Right renal pelvis (tissue), 4 donors: Measurements from ENCODE around the gene PSMB1. TPM values are rescaled to one million over a fixed set of nuclear protein-coding genes. Genes with fewer than 3 reads are reported as not detected.
"Not testable (repeated sequence)": the region's sequence is repeated elsewhere in the genome, so short reads cannot be mapped to it uniquely, and the experiment has no call there.

Experiments used
- DNase-seq, 4 donors: peaks; one replicate each; pipeline ENCODE4 v3.0.0-alpha.2; 2013; ENCODE audit warnings: low read depth in 4 of 4, low spot score in 3 of 4, missing footprints in 1 of 4
- polyA plus RNA-seq, 4 donors: library from polyadenylated mRNA; unstranded; fragments of 120-200 nt; gene quantifications; one replicate each; pipeline ENCODE4 v1.2.1, GENCODE V29; 2013; ENCODE audit not compliant: insufficient read length in 4 of 4

The PSMB1 gene
- polyA plus RNA-seq, 4 donors = 204 to 216 (median 212) TPM

DNA sequence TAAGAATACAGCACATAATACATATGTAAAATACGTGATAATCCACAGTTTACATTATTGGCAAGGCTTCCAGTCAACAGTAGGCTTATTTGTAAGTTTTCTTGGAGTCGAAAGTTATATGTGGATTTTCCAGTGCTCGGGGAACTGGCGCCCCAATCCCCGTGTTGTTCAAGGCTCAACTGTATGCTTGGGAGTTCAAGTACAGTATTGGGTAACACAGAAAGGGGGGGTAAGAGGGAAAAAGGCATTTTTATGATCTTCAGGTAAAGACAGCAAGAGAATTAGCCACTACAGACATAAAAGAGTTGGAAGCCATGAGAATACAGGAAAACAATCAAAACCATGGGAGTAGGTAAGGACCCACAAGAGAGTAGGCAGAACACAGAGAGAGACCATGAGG, 16.4 kb downstream of the PSMB1 start:
- no peak for DNase-seq

DNA sequence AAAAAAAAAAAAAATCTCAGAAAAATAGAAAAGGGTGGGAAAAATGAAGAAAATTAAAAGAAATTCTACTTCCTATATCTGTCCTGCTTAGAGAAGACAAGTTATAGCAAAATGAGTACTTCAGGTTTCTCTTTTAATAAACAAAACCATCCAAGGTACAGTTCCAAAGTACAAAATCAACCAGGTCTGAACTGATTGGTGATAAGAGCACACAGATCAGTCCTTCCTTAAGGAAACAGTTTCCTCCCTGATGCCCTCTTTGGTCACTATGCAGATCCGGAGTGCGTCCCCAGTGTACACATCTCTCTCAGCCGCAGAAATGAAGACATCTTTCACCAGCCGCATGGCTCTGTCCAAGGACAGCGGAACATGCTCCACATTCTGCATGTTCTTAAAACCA, 18.1 kb downstream of the PSMB1 start:
- DNase-seq = no peak

DNA sequence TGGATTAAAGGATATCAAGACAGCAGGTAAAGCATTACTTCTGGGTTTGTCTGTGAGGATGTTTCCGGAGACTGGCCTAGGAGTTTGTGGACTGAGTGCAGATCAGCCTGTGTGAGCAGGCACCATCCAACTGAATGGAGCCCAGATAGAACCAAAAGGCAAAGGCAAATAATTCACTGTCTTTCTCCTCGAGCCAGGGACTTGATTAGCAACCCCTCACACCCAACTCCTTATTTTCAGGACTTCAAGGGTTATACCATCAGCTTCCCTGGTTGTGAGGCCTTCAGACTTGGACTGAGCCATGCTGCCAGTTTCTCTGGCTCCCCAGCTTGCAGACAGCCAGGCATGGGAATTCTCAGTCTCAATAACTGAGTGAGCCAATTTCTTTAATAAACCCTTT, 19.3 kb downstream of the PSMB1 start:
- DNase-seq = no peak

GRCh38 chr6:170532867-170533488, 20.1 kb downstream of the PSMB1 start:
- no peak for DNase-seq

DNA sequence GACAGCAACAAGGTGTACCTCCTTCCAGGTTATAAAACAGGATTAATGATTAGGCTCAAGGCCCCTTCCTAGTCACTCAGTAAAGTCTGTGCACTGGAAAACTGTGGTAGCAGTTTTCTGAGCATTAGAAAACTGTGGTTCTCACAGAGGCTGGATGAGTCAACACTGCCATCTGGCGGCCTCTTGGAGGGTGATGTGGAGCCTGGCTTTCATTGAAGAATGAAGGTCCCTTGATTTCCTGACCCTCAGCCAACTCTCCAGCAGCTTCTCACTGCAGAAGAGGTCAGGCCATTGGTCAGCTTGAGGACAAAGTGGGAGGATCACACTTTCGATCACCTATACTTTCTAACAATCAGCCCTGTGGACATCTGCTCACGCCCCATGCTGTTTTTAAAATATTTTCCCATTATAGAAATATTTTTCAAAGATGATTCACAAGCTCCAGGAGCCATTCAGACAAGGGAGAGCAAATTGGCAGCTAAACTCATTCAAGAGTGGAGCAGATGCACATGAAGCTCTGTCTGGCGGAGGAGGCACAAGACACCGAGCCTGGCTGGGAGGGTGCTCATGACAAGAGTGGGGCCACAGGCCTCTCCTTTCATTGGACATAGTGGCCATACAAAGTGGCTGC, 23.2 kb downstream of the PSMB1 start:
- peak; percentile 58 to 75 (median 68) for DNase-seq

GRCh38 chr6:170527995-170528394, 25.1 kb downstream of the PSMB1 start:
- not testable (repeated sequence) for DNase-seq

GRCh38 chr6:170525795-170526194, 27.3 kb downstream of the PSMB1 start:
- DNase-seq = no peak

DNA sequence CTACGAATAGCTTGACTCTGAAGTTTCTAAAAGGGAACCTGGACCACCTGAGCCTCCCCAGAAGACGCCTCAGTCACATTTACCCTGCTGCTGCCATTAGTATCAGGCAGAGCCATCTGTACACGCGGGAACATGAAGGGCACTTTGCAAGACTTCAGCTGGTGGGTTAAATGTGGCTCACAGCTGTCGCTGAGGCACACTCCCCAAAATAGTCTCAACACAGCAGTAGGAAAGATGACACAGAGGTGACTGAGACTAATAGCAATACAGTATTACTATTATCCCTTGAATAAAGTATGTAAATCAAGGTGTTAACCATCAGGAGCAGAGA, 29.0 kb downstream of the PSMB1 start:
- DNase-seq = no peak

- DNase-seq = no peak
These were observed 29.6 kb downstream of the PSMB1 start for GRCh38 chr6:170523256-170524171.

GRCh38 chr6:170522565-170523183, 30.4 kb downstream of the PSMB1 start:
- no peak for DNase-seq

DNA sequence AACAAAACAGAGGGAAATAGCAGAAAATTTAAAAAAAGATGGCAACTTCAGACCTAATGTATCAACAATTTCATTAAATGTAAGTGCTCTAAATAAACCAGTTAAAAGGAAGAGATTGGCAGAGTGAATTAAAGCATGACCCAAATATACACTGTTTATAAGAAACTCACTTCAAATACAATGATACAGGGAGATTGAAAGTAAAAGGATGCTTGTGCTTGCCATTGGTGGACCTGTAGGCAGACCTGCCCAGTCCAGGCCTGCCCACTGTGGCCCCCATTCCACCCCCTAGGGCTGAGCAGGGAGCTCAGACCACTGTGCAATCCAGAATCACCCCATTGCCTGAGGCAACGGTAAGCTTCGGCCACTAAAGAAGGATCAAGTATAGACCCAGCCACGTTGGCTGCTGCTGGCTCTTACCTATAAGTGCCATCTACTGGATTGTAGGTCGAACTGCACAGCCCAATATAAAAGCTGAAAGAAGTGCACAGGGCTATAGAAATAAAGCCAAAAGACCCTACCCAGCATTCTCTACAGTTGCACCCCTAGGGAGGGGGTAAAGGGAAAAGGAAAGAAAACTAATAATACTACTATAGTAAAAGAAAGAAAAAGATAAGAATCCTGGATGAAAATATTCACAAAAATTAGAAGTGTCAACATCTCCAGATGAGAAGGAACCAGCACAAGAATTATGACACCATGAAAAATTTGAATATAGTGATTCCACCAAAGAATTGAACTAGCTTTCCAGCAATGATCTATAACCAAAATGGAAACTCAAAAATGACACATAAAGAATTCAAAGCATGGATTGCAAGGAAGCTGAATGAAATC, 36.1 kb downstream of the PSMB1 start:
- no peak for DNase-seq

DNA sequence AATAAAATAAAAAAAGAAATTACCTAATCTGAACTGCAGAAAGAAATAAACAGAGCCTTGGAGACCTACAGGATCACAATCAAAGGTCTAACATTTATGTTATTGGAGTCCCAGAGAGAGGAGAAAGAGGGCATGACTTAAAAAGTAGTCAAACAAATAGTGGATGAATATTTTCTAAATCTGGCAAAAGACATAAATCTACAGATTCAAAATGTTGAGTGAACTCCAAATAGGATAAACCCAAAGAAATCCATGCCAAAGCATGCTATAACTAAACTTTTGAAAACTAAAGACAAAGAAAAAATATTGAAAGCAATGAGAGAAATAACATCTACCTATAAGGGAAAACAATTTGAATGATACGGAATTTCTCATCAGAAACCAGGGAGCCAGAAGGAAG, 38.2 kb downstream of the PSMB1 start:
- DNase-seq = no peak

- no peak for DNase-seq
These were observed 40.9 kb downstream of the PSMB1 start for GRCh38 chr6:170512249-170512648.

DNA sequence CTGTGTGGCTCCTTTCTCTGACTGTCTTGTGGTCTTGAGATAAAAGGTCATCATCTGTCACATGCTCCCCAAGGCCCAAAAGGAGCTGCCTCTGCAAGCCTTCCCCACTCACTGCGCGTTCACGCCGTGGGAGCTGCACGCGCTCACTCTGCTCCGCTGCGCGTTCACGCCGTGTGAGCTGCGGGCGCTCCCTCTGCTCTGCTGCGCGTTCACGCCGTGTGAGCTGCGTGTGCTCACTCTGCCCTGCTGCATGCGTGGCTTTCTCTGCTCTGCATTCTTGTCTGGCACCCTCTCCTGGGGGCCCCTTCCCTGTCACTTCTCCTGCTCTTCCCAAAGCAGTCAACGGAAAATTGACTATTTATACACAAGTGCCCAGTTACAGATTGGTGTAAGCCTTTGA, 42.5 kb downstream of the PSMB1 start:
- DNase-seq = no peak

GRCh38 chr6:170509723-170510018, 43.4 kb downstream of the PSMB1 start:
- no peak for DNase-seq

- DNase-seq = not testable (repeated sequence)
These were observed 44.0 kb downstream of the PSMB1 start for GRCh38 chr6:170508892-170509722.

- DNase-seq = not testable (repeated sequence)
These were observed 44.8 kb downstream of the PSMB1 start for GRCh38 chr6:170508275-170508674.

DNA sequence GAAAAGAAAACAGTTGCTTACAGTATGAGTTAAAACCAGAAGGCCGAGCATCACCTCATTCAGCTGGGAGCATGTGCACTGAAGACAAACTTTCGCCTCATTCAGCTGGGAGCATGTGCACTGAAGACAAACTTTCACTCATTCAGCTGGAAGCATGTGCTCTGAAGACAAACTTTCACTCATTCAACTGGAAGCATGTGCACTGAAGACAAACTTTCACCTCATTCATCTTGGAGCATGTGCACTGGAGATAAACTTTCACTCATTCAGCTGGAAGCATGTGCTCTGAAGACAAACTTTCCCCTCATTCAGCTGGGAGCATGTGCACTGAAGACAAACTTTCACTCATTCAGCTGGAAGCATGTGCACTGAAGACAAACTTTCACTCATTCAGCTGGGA, 45.4 kb downstream of the PSMB1 start:
- DNase-seq = not testable (repeated sequence)

DNA sequence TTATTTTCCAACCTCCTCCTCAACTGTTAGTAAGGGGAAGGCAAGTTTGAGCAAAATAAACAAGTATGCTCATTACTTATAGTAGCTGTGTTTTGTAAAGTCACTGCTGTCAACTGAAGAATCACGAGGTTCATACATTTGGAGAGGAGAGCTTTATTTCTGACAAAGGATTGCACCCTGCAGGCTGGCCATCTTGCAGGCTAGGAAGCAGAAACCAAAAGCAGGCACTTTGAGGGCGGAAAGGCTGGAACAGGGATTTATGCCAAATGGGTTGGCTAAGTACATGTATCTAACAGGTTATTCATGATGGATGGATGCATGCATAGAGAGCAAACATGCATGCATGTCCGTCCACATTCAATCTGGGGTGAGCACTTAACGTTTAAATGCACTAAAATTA, 46.7 kb downstream of the PSMB1 start:
- no peak for DNase-seq

GRCh38 chr6:170505306-170505705, 47.8 kb downstream of the PSMB1 start:
- DNase-seq = no peak
